WTC11 (cell line): Measurements from ENCODE around the gene TMTC2. TPM values are rescaled to one million over a fixed set of nuclear protein-coding genes. Genes with fewer than 3 reads are reported as not detected.

Source experiments
- ATAC-seq: fragments of 200-7000 bp; cut with Tn5 transposase; 2 replicates; pipeline ENCODE4 v1.10.0; 2021; ENCODE audit warnings: mild to moderate bottlenecking, moderate library complexity
- CTCF ChIA-PET: fragments of 300-600 bp; sonication (Branson Sonifier 250); formaldehyde crosslinking; loops from one replicate; lab custom pipeline; 2021; ENCODE audit warnings: antibody characterized with exemption; lab: Charles Lee
- POLR2A ChIA-PET: fragments of 350-600 bp; sonication (Branson Sonifier 250); formaldehyde crosslinking; loops from one replicate; lab custom pipeline; 2021; ENCODE audit warnings: antibody characterized with exemption; lab: Charles Lee
- DNase-seq: peaks from one replicate; pipeline ENCODE4 v3.0.0; 2021; ENCODE audit warnings: low spot score
- H3K27ac Mint-ChIP-seq: 2 replicates; pipeline ENCODE4 v1.8.0; 2021; ENCODE audit warnings: mixed read lengths
- H3K27me3 Mint-ChIP-seq: 2 replicates; pipeline ENCODE4 v1.8.0; 2021; ENCODE audit warnings: low read depth, mild to moderate bottlenecking, moderate library complexity, mixed read lengths
- H3K36me3 Mint-ChIP-seq: 2 replicates; pipeline ENCODE4 v1.8.0; 2021; ENCODE audit warnings: mixed read lengths
- H3K4me1 Mint-ChIP-seq: 2 replicates; pipeline ENCODE4 v1.8.0; 2022; ENCODE audit warnings: mixed read lengths
- H3K4me3 Mint-ChIP-seq: 2 replicates; pipeline ENCODE4 v1.8.0; 2021; ENCODE audit warnings: mild to moderate bottlenecking, moderate library complexity, mixed read lengths
- H3K9me3 Mint-ChIP-seq: 2 replicates; pipeline ENCODE4 v1.8.0; 2021; ENCODE audit warnings: mixed read lengths
- CREB1 ChIP-seq: sonication (generic); formaldehyde crosslinking; IDR thresholded peaks from 2 replicates; pipeline ENCODE4 v1.8.0; 2023; ENCODE audit warnings: mild to moderate bottlenecking, missing genetic modification reagents
- FOXJ3 ChIP-seq: sonication (generic); formaldehyde crosslinking; IDR thresholded peaks from 2 replicates; pipeline ENCODE4 v1.9.0; 2021; ENCODE audit warnings: missing genetic modification reagents, mild to moderate bottlenecking, borderline replicate concordance
- FOXK1 ChIP-seq: sonication (generic); formaldehyde crosslinking; IDR thresholded peaks from 2 replicates; pipeline ENCODE4 v1.8.0; 2022; ENCODE audit warnings: mild to moderate bottlenecking, moderate library complexity, missing genetic modification reagents
- GTF2I ChIP-seq: fragments of 250-450 bp; sonication (Bioruptor Pico); conservative IDR thresholded peaks from 2 replicates; pipeline ENCODE4 v1.4.0; 2021; ENCODE audit warnings: mild to moderate bottlenecking
- JAZF1 ChIP-seq: fragments of 250-450 bp; sonication (Bioruptor Pico); IDR thresholded peaks from 2 replicates; pipeline ENCODE4 v1.9.0; 2021; ENCODE audit warnings: moderate library complexity, mild to moderate bottlenecking, inconsistent platforms
- MYBL2 ChIP-seq: sonication (generic); formaldehyde crosslinking; IDR thresholded peaks from 2 replicates; pipeline ENCODE4 v1.8.1; 2023; ENCODE audit warnings: mild to moderate bottlenecking, moderate library complexity, missing genetic modification reagents
- NFE2L1 ChIP-seq: sonication (generic); formaldehyde crosslinking; IDR thresholded peaks from 2 replicates; pipeline ENCODE4 v1.8.1; 2023; ENCODE audit warnings: missing genetic modification reagents
- NR1H2 ChIP-seq: sonication (generic); formaldehyde crosslinking; IDR thresholded peaks from 2 replicates; pipeline ENCODE4 v1.9.0; 2021; ENCODE audit warnings: mild to moderate bottlenecking, moderate library complexity, missing genetic modification reagents
- OVOL2 ChIP-seq: fragments of 250-450 bp; sonication (Bioruptor Pico); IDR thresholded peaks from 2 replicates; pipeline ENCODE4 v1.9.0; 2021; ENCODE audit warnings: mild to moderate bottlenecking, borderline replicate concordance
- RELA ChIP-seq: sonication (generic); formaldehyde crosslinking; IDR thresholded peaks from 2 replicates; pipeline ENCODE4 v1.8.1; 2022; ENCODE audit warnings: missing genetic modification reagents, mild to moderate bottlenecking, borderline replicate concordance
- ZNF416 ChIP-seq: fragments of 250-450 bp; sonication (Bioruptor Pico); IDR thresholded peaks from 2 replicates; pipeline ENCODE4 v1.9.0; 2021; ENCODE audit warnings: mild to moderate bottlenecking, inconsistent platforms
- total RNA-seq: library from RNA; stranded (reverse); gene quantifications from 3 replicates; pipeline ENCODE4 v1.2.3, GENCODE V29; 2021
- TF ChIP-seq, protein P1 (sequence below): sonication (generic); formaldehyde crosslinking; IDR thresholded peaks from 2 replicates; pipeline ENCODE4 v1.8.1; 2022; ENCODE audit warnings: low read depth, missing genetic modification reagents, borderline replicate concordance
- TF ChIP-seq, protein P2 (sequence below): sonication (generic); formaldehyde crosslinking; IDR thresholded peaks from 2 replicates; pipeline ENCODE4 v1.8.1; 2023; ENCODE audit warnings: mild to moderate bottlenecking, moderate library complexity, missing genetic modification reagents
- TF ChIP-seq, protein P3 (sequence below): sonication (generic); formaldehyde crosslinking; conservative IDR thresholded peaks from 2 replicates; pipeline ENCODE4 v1.8.1; 2022; ENCODE audit warnings: mild to moderate bottlenecking, missing genetic modification reagents
- TF ChIP-seq, protein P4 (sequence below): sonication (generic); formaldehyde crosslinking; IDR thresholded peaks from 2 replicates; pipeline ENCODE4 v1.8.0; 2023; ENCODE audit warnings: mild to moderate bottlenecking, missing genetic modification reagents
- TF ChIP-seq, protein P5 (sequence below): sonication (generic); formaldehyde crosslinking; IDR thresholded peaks from 2 replicates; pipeline ENCODE4 v1.8.1; 2023; ENCODE audit warnings: mild to moderate bottlenecking, missing genetic modification reagents
- TF ChIP-seq, protein P6 (sequence below): sonication (generic); formaldehyde crosslinking; IDR thresholded peaks from 2 replicates; pipeline ENCODE4 v1.8.0; 2022; ENCODE audit warnings: mild to moderate bottlenecking, missing genetic modification reagents
- TF ChIP-seq, protein P7 (sequence below): sonication (generic); formaldehyde crosslinking; IDR thresholded peaks from 2 replicates; pipeline ENCODE4 v1.8.1; 2022; ENCODE audit warnings: mild to moderate bottlenecking, moderate library complexity, missing genetic modification reagents
- TF ChIP-seq, protein P8 (sequence below): fragments of 200-600 bp; IDR thresholded peaks from 2 replicates; pipeline ENCODE4 v1.8.0; 2022; ENCODE audit warnings: antibody characterized with exemption
- TF ChIP-seq, protein P9 (sequence below): sonication (generic); formaldehyde crosslinking; IDR thresholded peaks from 2 replicates; pipeline ENCODE4 v1.8.0; 2023; ENCODE audit warnings: missing genetic modification reagents

TMTC2 gene
- total RNA-seq, 1 experiment from 2014 or later, result 6.4 TPM

DNA sequence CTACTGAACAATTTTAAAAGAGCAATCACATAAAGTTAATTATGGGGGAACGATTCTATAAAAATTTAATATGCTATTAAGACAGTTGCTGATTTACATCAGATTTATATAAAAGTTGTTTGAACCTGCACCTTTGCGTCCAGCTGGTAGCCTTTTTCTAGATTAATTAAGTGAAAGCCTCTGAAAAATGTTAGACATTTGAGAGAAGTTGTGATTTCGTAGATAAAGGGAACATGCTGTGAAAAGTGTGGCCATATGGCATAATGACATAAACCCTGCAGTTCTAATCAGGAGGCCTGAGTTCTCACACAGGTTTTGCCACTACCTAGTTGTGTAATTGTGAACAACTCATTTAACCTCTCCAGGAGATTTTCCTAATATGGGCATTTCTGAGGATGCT, 187.2 kb downstream of the TMTC2 start (continued):
- TF ChIP-seq, protein P1, sequence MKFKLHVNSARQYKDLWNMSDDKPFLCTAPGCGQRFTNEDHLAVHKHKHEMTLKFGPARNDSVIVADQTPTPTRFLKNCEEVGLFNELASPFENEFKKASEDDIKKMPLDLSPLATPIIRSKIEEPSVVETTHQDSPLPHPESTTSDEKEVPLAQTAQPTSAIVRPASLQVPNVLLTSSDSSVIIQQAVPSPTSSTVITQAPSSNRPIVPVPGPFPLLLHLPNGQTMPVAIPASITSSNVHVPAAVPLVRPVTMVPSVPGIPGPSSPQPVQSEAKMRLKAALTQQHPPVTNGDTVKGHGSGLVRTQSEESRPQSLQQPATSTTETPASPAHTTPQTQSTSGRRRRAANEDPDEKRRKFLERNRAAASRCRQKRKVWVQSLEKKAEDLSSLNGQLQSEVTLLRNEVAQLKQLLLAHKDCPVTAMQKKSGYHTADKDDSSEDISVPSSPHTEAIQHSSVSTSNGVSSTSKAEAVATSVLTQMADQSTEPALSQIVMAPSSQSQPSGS (CRISPR knock-in tag), result no peak
- no peak for TF ChIP-seq MYBL2 (CRISPR knock-in tag)
- no peak for TF ChIP-seq GTF2I
- TF ChIP-seq, protein P2, sequence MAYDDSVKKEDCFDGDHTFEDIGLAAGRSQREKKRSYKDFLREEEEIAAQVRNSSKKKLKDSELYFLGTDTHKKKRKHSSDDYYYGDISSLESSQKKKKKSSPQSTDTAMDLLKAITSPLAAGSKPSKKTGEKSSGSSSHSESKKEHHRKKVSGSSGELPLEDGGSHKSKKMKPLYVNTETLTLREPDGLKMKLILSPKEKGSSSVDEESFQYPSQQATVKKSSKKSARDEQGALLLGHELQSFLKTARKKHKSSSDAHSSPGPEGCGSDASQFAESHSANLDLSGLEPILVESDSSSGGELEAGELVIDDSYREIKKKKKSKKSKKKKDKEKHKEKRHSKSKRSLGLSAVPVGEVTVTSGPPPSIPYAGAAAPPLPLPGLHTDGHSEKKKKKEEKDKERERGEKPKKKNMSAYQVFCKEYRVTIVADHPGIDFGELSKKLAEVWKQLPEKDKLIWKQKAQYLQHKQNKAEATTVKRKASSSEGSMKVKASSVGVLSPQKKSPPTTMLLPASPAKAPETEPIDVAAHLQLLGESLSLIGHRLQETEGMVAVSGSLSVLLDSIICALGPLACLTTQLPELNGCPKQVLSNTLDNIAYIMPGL (CRISPR knock-in tag), result no peak
- TF ChIP-seq RELA (CRISPR knock-in tag), result no peak
- TF ChIP-seq, protein P3, sequence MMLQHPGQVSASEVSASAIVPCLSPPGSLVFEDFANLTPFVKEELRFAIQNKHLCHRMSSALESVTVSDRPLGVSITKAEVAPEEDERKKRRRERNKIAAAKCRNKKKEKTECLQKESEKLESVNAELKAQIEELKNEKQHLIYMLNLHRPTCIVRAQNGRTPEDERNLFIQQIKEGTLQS (CRISPR knock-in tag), result no peak
- no peak for TF ChIP-seq CREB1
- no peak for TF ChIP-seq JAZF1 (CRISPR knock-in tag)
- TF ChIP-seq, protein P4, sequence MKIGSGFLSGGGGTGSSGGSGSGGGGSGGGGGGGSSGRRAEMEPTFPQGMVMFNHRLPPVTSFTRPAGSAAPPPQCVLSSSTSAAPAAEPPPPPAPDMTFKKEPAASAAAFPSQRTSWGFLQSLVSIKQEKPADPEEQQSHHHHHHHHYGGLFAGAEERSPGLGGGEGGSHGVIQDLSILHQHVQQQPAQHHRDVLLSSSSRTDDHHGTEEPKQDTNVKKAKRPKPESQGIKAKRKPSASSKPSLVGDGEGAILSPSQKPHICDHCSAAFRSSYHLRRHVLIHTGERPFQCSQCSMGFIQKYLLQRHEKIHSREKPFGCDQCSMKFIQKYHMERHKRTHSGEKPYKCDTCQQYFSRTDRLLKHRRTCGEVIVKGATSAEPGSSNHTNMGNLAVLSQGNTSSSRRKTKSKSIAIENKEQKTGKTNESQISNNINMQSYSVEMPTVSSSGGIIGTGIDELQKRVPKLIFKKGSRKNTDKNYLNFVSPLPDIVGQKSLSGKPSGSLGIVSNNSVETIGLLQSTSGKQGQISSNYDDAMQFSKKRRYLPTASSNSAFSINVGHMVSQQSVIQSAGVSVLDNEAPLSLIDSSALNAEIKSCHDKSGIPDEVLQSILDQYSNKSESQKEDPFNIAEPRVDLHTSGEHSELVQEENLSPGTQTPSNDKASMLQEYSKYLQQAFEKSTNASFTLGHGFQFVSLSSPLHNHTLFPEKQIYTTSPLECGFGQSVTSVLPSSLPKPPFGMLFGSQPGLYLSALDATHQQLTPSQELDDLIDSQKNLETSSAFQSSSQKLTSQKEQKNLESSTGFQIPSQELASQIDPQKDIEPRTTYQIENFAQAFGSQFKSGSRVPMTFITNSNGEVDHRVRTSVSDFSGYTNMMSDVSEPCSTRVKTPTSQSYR (CRISPR knock-in tag), result no peak
- TF ChIP-seq FOXJ3 (CRISPR knock-in tag), result no peak
- TF ChIP-seq NFE2L1 (CRISPR knock-in tag), result no peak
- TF ChIP-seq, all 79 proteins: peak for 0

DNA sequence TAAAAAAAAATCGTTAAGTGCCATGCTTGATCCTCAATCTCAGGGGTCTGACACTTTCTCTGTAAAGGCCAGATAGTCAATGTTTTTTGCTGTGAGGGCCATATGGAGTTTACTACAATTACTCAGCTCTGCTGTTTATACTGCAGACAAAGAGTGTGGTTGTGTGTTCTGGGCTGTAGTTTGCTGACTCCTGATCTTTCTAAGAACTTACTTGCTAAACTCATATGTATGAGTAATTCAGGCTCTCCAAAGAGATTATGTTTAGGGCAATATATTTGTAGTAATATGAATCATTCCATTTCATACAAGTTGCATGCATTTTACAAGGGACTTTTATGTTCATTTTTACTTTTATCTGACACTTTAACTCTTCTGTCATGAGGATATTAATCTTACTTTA, 188.2 kb downstream of the TMTC2 start:
- DNase-seq, result no peak
- Mint-ChIP-seq H3K27ac (no peak overlapping the region), H3K4me1 (peaks cover 15% of the 10 kb centered on the region), H3K9me3 (no peaks in the 10 kb centered on the region), H3K4me3 (no peak overlapping the region), H3K27me3 (no peaks in the 10 kb centered on the region), H3K36me3 (no peaks in the 10 kb centered on the region)
- ChIA-PET CTCF (interaction anchor here (1.4 kb wide), 1 partner anchor 189 kb away, joined by 6 read pairs; no protein-coding TSS in a partner anchor), POLR2A (no interaction called here)
- no peak for ATAC-seq
- TF ChIP-seq ZNF416 (CRISPR knock-in tag) (no peak), JAZF1 (CRISPR knock-in tag) (no peak), OVOL2 (CRISPR knock-in tag) (no peak), NR1H2 (CRISPR knock-in tag) (no peak), FOXK1 (CRISPR knock-in tag) (no peak)
- TF ChIP-seq, protein P5, sequence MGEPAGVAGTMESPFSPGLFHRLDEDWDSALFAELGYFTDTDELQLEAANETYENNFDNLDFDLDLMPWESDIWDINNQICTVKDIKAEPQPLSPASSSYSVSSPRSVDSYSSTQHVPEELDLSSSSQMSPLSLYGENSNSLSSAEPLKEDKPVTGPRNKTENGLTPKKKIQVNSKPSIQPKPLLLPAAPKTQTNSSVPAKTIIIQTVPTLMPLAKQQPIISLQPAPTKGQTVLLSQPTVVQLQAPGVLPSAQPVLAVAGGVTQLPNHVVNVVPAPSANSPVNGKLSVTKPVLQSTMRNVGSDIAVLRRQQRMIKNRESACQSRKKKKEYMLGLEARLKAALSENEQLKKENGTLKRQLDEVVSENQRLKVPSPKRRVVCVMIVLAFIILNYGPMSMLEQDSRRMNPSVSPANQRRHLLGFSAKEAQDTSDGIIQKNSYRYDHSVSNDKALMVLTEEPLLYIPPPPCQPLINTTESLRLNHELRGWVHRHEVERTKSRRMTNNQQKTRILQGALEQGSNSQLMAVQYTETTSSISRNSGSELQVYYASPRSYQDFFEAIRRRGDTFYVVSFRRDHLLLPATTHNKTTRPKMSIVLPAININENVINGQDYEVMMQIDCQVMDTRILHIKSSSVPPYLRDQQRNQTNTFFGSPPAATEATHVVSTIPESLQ (CRISPR knock-in tag), result no peak
- TF ChIP-seq, protein P6, sequence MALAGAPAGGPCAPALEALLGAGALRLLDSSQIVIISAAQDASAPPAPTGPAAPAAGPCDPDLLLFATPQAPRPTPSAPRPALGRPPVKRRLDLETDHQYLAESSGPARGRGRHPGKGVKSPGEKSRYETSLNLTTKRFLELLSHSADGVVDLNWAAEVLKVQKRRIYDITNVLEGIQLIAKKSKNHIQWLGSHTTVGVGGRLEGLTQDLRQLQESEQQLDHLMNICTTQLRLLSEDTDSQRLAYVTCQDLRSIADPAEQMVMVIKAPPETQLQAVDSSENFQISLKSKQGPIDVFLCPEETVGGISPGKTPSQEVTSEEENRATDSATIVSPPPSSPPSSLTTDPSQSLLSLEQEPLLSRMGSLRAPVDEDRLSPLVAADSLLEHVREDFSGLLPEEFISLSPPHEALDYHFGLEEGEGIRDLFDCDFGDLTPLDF (CRISPR knock-in tag), result no peak
- TF ChIP-seq, protein P7, sequence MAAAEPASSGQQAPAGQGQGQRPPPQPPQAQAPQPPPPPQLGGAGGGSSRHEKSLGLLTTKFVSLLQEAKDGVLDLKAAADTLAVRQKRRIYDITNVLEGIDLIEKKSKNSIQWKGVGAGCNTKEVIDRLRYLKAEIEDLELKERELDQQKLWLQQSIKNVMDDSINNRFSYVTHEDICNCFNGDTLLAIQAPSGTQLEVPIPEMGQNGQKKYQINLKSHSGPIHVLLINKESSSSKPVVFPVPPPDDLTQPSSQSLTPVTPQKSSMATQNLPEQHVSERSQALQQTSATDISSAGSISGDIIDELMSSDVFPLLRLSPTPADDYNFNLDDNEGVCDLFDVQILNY, result no peak
- TF ChIP-seq, protein P8, sequence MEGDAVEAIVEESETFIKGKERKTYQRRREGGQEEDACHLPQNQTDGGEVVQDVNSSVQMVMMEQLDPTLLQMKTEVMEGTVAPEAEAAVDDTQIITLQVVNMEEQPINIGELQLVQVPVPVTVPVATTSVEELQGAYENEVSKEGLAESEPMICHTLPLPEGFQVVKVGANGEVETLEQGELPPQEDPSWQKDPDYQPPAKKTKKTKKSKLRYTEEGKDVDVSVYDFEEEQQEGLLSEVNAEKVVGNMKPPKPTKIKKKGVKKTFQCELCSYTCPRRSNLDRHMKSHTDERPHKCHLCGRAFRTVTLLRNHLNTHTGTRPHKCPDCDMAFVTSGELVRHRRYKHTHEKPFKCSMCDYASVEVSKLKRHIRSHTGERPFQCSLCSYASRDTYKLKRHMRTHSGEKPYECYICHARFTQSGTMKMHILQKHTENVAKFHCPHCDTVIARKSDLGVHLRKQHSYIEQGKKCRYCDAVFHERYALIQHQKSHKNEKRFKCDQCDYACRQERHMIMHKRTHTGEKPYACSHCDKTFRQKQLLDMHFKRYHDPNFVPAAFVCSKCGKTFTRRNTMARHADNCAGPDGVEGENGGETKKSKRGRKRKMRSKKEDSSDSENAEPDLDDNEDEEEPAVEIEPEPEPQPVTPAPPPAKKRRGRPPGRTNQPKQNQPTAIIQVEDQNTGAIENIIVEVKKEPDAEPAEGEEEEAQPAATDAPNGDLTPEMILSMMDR, result no peak
- TF ChIP-seq, protein P9, sequence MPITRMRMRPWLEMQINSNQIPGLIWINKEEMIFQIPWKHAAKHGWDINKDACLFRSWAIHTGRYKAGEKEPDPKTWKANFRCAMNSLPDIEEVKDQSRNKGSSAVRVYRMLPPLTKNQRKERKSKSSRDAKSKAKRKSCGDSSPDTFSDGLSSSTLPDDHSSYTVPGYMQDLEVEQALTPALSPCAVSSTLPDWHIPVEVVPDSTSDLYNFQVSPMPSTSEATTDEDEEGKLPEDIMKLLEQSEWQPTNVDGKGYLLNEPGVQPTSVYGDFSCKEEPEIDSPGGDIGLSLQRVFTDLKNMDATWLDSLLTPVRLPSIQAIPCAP (CRISPR knock-in tag), result no peak
- TF ChIP-seq, protein P1 (CRISPR knock-in tag), result no peak
